Measurements from ENCODE around the gene MYO1E. TPM values are rescaled to one million over a fixed set of nuclear protein-coding genes. Genes with fewer than 3 reads are reported as not detected.

Gene MYO1E
- total RNA-seq, 1 donor from 2014 or later = 45.5 TPM

- intact Hi-C loops (cut with micrococcal nuclease) = no loop called here
Measured at GRCh38 chr15:59271595-59272201, 101.0 kb downstream of the MYO1E start.

- intact Hi-C loops (cut with micrococcal nuclease) = no loop called here
Measured at GRCh38 chr15:59268852-59269407, 103.7 kb downstream of the MYO1E start.

- intact Hi-C loops (cut with micrococcal nuclease) = no loop called here
Measured at GRCh38 chr15:59268168-59268851, 104.4 kb downstream of the MYO1E start.

DNA sequence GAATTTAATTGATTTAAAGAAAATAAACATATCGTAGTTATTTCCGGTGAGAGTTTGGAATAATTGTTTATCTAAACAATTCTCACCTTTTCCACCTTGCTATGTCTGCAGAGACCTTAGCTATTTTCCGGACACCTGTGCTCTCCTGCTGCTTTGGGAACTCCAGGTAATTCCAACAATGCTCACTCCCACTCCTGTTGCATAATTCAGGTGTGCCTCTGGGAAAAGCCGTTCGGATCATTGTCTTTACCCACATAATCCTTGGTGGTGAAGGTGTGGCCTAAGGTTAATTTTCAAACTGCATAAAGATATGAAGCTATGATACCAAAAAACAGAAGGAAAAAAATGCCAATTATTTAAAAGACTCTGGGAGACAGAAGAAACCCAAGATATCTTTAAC, 106.6 kb downstream of the MYO1E start:
- intact Hi-C loops (cut with micrococcal nuclease) = no loop called here

DNA sequence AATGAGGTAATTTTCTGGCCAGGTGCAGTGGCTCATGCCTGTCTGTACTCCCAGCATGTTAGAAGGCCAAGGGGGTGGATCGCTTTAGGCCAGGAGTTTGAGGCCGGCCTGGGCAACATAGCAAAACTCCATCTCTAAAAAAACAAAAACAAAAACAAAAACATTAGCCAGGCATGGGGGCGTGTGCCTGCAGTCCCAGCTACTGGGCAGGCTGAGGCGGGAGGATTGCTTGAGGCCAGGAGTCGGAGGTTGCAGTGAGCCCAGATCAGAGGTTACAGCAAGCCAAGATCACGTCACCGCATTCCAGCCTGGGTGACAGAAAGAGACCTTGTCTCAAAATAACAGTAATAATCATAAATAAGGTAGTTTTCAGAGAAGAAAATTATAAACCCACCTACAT, 110.4 kb downstream of the MYO1E start:
- intact Hi-C loops (cut with micrococcal nuclease) = no loop called here

DNA sequence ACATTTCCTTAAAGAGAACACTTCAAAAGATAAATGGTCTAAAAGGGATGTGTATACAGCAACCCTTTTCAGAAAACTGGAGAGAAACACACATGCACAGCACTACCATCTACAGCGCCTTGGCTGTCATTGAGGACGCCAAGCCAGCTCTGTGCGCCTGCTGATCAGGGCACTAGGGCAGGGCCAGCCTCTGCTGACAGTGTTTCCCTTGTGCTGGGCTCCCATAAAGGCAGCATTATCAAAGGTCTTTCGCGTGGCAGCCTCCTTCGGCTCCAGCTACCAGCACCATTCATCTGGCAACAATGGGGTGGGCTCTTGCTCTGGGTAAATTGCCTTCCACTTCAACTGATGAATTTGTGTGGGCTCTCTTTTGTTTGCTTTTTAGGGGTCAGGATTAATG, 112.6 kb downstream of the MYO1E start:
- intact Hi-C loops (cut with micrococcal nuclease) = no loop called here

- intact Hi-C loops (cut with micrococcal nuclease) = loop anchor here (10.0 kb wide), 1 partner anchor 275 kb away; the partner anchor contains the start of gene RNF111
Measured at GRCh38 chr15:59259137-59259943, 113.3 kb downstream of the MYO1E start.

GRCh38 chr15:59258317-59258716, 114.4 kb downstream of the MYO1E start:
- intact Hi-C loops (cut with micrococcal nuclease) = loop anchor here (10.0 kb wide), 1 partner anchor 274 kb away; the partner anchor contains the start of gene RNF111

GRCh38 chr15:59257140-59257539, 115.5 kb downstream of the MYO1E start:
- intact Hi-C loops (cut with micrococcal nuclease) = loop anchor here (2.0 to 10.0 kb wide), 2 partner anchors 18 to 272 kb away; partner anchors contain the start of gene RNF111

GRCh38 chr15:59256482-59256881, 116.2 kb downstream of the MYO1E start:
- intact Hi-C loops (cut with micrococcal nuclease) = loop anchor here (1.0 to 10.0 kb wide), 3 partner anchors 18 to 272 kb away; partner anchors contain the start of gene RNF111

- intact Hi-C loops (cut with micrococcal nuclease) = loop anchor here (1.0 to 10.0 kb wide), 3 partner anchors 19 to 271 kb away; partner anchors contain the start of gene RNF111
Measured at GRCh38 chr15:59255680-59256336, 116.9 kb downstream of the MYO1E start.

DNA sequence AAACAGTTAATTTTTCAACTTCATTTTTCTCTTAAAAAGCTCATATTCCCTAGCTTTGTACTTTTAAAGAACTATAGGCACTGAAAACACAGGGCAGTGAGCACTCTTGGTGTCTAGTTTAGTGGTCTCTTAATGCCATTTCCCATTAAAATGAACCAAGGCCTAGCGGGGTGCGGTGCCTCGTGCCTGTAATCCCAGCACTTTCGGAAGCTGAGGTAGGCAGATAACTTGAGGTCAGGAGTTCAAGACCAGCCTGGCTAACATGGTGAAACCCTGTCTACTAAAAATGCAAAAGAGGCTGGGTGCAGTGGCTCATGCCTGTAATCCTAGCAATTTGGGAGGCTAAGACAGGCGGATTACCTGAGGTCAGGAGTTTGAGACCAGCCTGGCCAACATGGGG, 120.5 kb downstream of the MYO1E start:
- intact Hi-C loops (cut with micrococcal nuclease) = loop anchor here (10.0 kb wide), 1 partner anchor 267 kb away; the partner anchor contains the start of gene RNF111

DNA sequence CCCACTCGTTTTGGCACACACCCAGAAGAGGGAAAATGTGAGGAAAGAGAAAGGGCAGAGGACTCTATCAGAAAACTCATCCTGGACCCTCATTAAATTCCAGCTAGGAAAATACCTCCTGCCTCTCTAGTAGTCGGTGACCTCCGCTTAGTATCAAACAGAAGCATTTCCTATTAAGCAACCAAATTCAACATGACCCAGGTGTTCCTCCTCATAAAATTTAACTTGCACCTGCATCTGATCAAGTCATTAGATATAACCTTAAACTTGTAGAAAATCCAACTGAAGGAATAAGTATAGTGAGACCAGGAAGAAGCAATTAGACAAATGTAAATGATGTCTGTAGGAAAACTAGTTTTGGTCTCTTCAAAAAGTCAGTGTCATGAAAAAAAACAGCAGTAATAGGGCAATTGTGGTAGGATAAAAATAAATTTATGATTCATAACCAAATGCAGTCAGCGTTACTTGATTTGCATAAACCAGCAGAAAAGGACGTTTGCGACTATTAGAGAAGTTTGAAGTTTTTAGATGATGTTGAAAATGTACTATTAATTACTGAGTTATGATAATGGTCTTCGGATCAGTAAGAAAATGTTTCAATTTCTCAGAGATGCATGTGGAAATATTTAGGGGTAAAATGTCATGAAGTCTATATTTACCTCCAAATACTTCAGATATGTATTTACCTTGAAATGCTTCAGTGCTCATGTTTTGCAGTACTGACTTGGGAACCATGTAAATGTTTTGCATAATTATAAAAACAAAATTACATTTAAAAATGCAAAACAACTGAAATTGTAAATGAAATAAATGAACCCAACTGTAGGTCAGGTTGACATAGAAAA, 121.4 kb downstream of the MYO1E start:
- intact Hi-C loops (cut with micrococcal nuclease) = loop anchor here (10.0 kb wide), 1 partner anchor 266 kb away; the partner anchor contains the start of gene RNF111

- intact Hi-C loops (cut with micrococcal nuclease) = loop anchor here (10.0 kb wide), 1 partner anchor 265 kb away; the partner anchor contains the start of gene RNF111
Measured at GRCh38 chr15:59250249-59250648, 122.4 kb downstream of the MYO1E start.

- intact Hi-C loops (cut with micrococcal nuclease) = loop anchor here (5.0 to 10.0 kb wide), 3 partner anchors 122 to 265 kb away; partner anchors contain the start of genes FAM81A, MYO1E and RNF111
Measured at GRCh38 chr15:59249816-59250215, 122.9 kb downstream of the MYO1E start.

GRCh38 chr15:59247364-59247763, 125.3 kb downstream of the MYO1E start:
- intact Hi-C loops (cut with micrococcal nuclease) = loop anchor here (1.0 to 5.0 kb wide), 3 partner anchors 125 to 246 kb away; partner anchors contain the start of genes FAM81A and MYO1E

DNA sequence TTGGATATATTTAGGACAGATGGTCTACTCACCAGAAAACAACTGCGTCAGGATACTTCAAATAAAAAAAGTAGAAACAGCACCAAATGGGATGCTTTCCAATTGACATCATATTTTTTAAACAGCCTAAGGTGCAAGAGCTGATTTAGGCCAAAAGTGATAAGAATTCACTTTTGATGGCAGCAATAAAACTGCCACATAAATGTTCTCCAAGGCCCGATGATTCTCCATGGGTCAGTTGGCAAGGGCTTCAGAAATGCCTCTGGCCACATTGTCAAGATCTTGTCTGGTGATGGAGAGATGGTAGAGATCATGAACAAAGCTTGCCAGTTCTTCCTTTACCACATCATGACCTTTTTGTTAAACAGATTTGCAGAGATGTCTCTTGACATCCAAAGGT, 127.1 kb downstream of the MYO1E start:
- intact Hi-C loops (cut with micrococcal nuclease) = loop anchor here (5.0 kb wide), 2 partner anchors 127 to 192 kb away; partner anchors contain the start of genes FAM81A and MYO1E

- intact Hi-C loops (cut with micrococcal nuclease) = no loop called here
Measured at GRCh38 chr15:59244337-59244736, 128.3 kb downstream of the MYO1E start.

GRCh38 chr15:59243622-59244021, 129.0 kb downstream of the MYO1E start:
- intact Hi-C loops (cut with micrococcal nuclease) = no loop called here

Measured in T-helper 2 cell treated with Interferon-gamma antibody and Interleukin-4, amounts not matched to agents 100 ng/mL and 5 ng/mL, for 36 hours (primary cell).